ENCODE measurements around the gene RBM41.
A peak's percentile ranks its signal among the peaks of the same experiment; 100 is the strongest.
"Not testable (repeated sequence)": the region's sequence is repeated elsewhere in the genome, so short reads cannot be mapped to it uniquely, and the experiment has no call there.

The RBM41 gene

GRCh38 chrX:107118322-107119147 is at the start of gene RBM41:
Gene RBM41, minus strand, starts transcription at chrX:107118822. Its CDS starts 49 bp downstream, at chrX:107118773.
- DNase-seq (ENCODE audit: low read depth in 2 of 2), result peak; percentile 37 to 39

GRCh38 chrX:107168257-107168656 is 49.6 kb upstream of the RBM41 start:
- DNase-seq (ENCODE audit: low read depth in 2 of 2), result no peak

- DNase-seq (ENCODE audit: low read depth in 2 of 2), result no peak
Observed at GRCh38 chrX:107167163-107167921, 48.7 kb upstream of the RBM41 start.

- not testable (repeated sequence) for DNase-seq (ENCODE audit: low read depth in 2 of 2)
Observed at GRCh38 chrX:107157618-107158017, 39.0 kb upstream of the RBM41 start.

- not testable (repeated sequence) for DNase-seq (ENCODE audit: low read depth in 2 of 2)
Observed at GRCh38 chrX:107155621-107156430, 37.2 kb upstream of the RBM41 start.

GRCh38 chrX:107154787-107155620 is 36.4 kb upstream of the RBM41 start:
- DNase-seq (ENCODE audit: low read depth in 2 of 2), result no peak

GRCh38 chrX:107153005-107153404 is 34.4 kb upstream of the RBM41 start:
- no peak for DNase-seq (ENCODE audit: low read depth in 2 of 2)

GRCh38 chrX:107146670-107147069 is 28.0 kb upstream of the RBM41 start:
- DNase-seq (ENCODE audit: low read depth in 2 of 2), result no peak

- no peak for DNase-seq (ENCODE audit: low read depth in 2 of 2)
Observed at GRCh38 chrX:107135965-107136307, 17.3 kb upstream of the RBM41 start.

GRCh38 chrX:107135049-107135964 is 16.7 kb upstream of the RBM41 start:
- DNase-seq (ENCODE audit: low read depth in 2 of 2), result no peak

GRCh38 chrX:107123750-107124149 is 5.1 kb upstream of the RBM41 start:
- DNase-seq (ENCODE audit: low read depth in 2 of 2), result no peak

- no peak for DNase-seq (ENCODE audit: low read depth in 2 of 2)
Observed at GRCh38 chrX:107119283-107119682, 661 bp upstream of the RBM41 start.

GRCh38 chrX:107117993-107118321 is 665 bp downstream of the RBM41 start:
- no peak for DNase-seq (ENCODE audit: low read depth in 2 of 2)

GRCh38 chrX:107107459-107107858 is 11.2 kb downstream of the RBM41 start:
- DNase-seq (ENCODE audit: low read depth in 2 of 2), result no peak

GRCh38 chrX:107102980-107103379 is 15.6 kb downstream of the RBM41 start:
- no peak for DNase-seq (ENCODE audit: low read depth in 2 of 2)

- DNase-seq (ENCODE audit: low read depth in 2 of 2), result no peak
Observed at GRCh38 chrX:107076158-107076557, 42.5 kb downstream of the RBM41 start.

GRCh38 chrX:107057731-107058130 is 60.9 kb downstream of the RBM41 start:
- DNase-seq (ENCODE audit: low read depth in 2 of 2), result not testable (repeated sequence)

- DNase-seq (ENCODE audit: low read depth in 2 of 2), result no peak
Observed at GRCh38 chrX:107054978-107055377, 63.6 kb downstream of the RBM41 start.

- no peak for DNase-seq (ENCODE audit: low read depth in 2 of 2)
Observed at GRCh38 chrX:107050195-107050709, 68.4 kb downstream of the RBM41 start.

GRCh38 chrX:107047622-107048021 is 71.0 kb downstream of the RBM41 start:
- DNase-seq (ENCODE audit: low read depth in 2 of 2), result no peak
